WERI-Rb-1 (cell line): ENCODE data around the gene PA2G4.
A peak's percentile ranks its signal among the peaks of the same experiment; 100 is the strongest.

Experiments used
- DNase-seq: peaks from one replicate; pipeline ENCODE4 v3.0.0-alpha.2; 2020
- H3K27ac ChIP-seq: fragments of 250-450 bp; sonication (Bioruptor Pico); 2 replicates; pipeline ENCODE4 v1.5.1; 2020; ENCODE audit warnings: mild to moderate bottlenecking, moderate library complexity
- H3K27me3 ChIP-seq: fragments of 250-450 bp; sonication (Bioruptor Pico); 2 replicates; pipeline ENCODE4 v1.5.1; 2021; ENCODE audit warnings: mild to moderate bottlenecking, low read depth, moderate library complexity; ENCODE audit not compliant: insufficient read depth, severe bottlenecking
- H3K36me3 ChIP-seq: fragments of 250-450 bp; sonication (Bioruptor Pico); 2 replicates; pipeline ENCODE4 v1.5.1; 2020; ENCODE audit warnings: mild to moderate bottlenecking, moderate library complexity
- H3K4me3 ChIP-seq: 2 replicates; pipeline ENCODE4 v1.5.1; 2011; ENCODE audit warnings: low read depth, mild to moderate bottlenecking, control low read depth, low read length
- H3K9me3 ChIP-seq: fragments of 250-450 bp; sonication (Bioruptor Pico); 2 replicates; pipeline ENCODE4 v1.5.1; 2021; ENCODE audit warnings: mild to moderate bottlenecking, moderate library complexity; ENCODE audit not compliant: severe bottlenecking
- TF ChIP-seq, protein P1 (sequence below): IDR thresholded peaks from 2 replicates; pipeline ENCODE4 v1.5.1; 2011; ENCODE audit warnings: low read depth, mild to moderate bottlenecking, control low read depth, inconsistent platforms, low read length

The PA2G4 gene

GRCh38 chr12:56097738-56098137 is 6.6 kb upstream of the PA2G4 start:
- no peak overlapping the region for H3K27ac ChIP-seq
- no peaks in the 10 kb centered on the region for H3K36me3 ChIP-seq
- TF ChIP-seq, protein P1, sequence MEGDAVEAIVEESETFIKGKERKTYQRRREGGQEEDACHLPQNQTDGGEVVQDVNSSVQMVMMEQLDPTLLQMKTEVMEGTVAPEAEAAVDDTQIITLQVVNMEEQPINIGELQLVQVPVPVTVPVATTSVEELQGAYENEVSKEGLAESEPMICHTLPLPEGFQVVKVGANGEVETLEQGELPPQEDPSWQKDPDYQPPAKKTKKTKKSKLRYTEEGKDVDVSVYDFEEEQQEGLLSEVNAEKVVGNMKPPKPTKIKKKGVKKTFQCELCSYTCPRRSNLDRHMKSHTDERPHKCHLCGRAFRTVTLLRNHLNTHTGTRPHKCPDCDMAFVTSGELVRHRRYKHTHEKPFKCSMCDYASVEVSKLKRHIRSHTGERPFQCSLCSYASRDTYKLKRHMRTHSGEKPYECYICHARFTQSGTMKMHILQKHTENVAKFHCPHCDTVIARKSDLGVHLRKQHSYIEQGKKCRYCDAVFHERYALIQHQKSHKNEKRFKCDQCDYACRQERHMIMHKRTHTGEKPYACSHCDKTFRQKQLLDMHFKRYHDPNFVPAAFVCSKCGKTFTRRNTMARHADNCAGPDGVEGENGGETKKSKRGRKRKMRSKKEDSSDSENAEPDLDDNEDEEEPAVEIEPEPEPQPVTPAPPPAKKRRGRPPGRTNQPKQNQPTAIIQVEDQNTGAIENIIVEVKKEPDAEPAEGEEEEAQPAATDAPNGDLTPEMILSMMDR: no peak
- H3K9me3 ChIP-seq: no peaks in the 10 kb centered on the region
- H3K4me3 ChIP-seq: no peak overlapping the region
- DNase-seq: no peak
- H3K27me3 ChIP-seq: no peaks in the 10 kb centered on the region

DNA sequence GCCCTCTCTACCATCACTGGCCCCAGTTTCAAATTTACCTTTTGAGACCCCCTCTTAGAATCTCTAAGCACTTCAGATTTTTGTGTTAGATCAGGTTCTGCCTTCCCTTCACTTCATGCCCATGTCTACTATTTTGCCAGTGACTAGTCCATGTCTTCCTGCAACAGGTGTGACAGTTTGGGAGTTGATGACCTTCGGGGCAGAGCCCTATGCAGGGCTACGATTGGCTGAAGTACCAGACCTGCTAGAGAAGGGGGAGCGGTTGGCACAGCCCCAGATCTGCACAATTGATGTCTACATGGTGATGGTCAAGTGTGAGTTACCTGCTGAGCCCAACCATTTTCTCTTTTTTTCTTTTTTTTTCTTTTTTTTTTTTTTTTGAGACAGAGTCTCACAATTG is 5.8 kb upstream of the PA2G4 start:
- no peaks in the 10 kb centered on the region for H3K36me3 ChIP-seq
- no peak overlapping the region for H3K4me3 ChIP-seq
- DNase-seq: no peak
- H3K9me3 ChIP-seq: no peaks in the 10 kb centered on the region
- TF ChIP-seq, protein P1: no peak
- no peaks in the 10 kb centered on the region for H3K27me3 ChIP-seq
- H3K27ac ChIP-seq: no peak overlapping the region

DNA sequence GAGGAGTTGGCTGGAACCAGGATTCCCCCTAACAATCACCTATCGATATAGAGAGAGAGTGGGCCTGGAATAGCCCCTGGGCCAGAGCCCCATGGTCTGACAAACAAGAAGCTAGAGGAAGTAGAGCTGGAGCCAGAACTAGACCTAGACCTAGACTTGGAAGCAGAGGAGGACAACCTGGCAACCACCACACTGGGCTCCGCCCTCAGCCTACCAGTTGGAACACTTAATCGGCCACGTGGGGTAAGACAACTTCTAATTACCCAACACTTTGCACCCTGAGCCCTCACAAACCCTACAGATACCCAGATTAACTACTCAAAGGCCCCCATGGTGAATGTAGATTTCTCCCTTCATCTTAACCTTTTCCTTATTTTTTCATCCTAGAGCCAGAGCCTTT is 4.6 kb upstream of the PA2G4 start:
- Histone ChIP-seq H3K27me3 (no peaks in the 10 kb centered on the region), H3K9me3 (no peaks in the 10 kb centered on the region), H3K27ac (no peak overlapping the region), H3K4me3 (no peak overlapping the region), H3K36me3 (peaks cover 3% of the 10 kb centered on the region; the same call in 1 of the 2 replicates)
- TF ChIP-seq, protein P1: no peak
- no peak for DNase-seq

DNA sequence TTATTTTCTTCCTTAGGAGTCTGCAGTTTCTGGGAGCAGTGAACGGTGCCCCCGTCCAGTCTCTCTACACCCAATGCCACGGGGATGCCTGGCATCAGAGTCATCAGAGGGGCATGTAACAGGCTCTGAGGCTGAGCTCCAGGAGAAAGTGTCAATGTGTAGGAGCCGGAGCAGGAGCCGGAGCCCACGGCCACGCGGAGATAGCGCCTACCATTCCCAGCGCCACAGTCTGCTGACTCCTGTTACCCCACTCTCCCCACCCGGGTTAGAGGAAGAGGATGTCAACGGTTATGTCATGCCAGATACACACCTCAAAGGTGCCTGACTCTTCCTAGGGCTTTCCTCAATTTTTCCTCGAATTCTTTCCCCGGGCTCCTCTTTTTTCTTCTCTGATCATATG is 3.3 kb upstream of the PA2G4 start:
- H3K9me3 ChIP-seq: no peaks in the 10 kb centered on the region
- H3K4me3 ChIP-seq: no peak overlapping the region
- no peak for DNase-seq
- H3K36me3 ChIP-seq: peaks cover 13% of the 10 kb centered on the region
- TF ChIP-seq, protein P1: no peak
- H3K27ac ChIP-seq: no peak overlapping the region
- no peaks in the 10 kb centered on the region for H3K27me3 ChIP-seq

GRCh38 chr12:56102683-56103065 is 1.7 kb upstream of the PA2G4 start:
- H3K9me3 ChIP-seq: no peaks in the 10 kb centered on the region
- H3K36me3 ChIP-seq: peaks cover 30% of the 10 kb centered on the region
- H3K4me3 ChIP-seq: no peak overlapping the region
- H3K27ac ChIP-seq: no peak overlapping the region
- H3K27me3 ChIP-seq: no peaks in the 10 kb centered on the region
- no peak for DNase-seq
- TF ChIP-seq, protein P1: no peak

- no peak for DNase-seq
- H3K9me3 ChIP-seq: no peaks in the 10 kb centered on the region
- peaks cover 35% of the 10 kb centered on the region for H3K36me3 ChIP-seq
- H3K27ac ChIP-seq: peak overlapping the region; percentile 73
- H3K27me3 ChIP-seq: no peaks in the 10 kb centered on the region
- H3K4me3 ChIP-seq: peak overlapping the region; percentile 70
- TF ChIP-seq, protein P1: no peak
These were observed 1.2 kb upstream of the PA2G4 start for GRCh38 chr12:56103066-56103711.
